PC-3 (cell line): ENCODE data around the gene ATXN7L1. TPM values are rescaled to one million over a fixed set of nuclear protein-coding genes. Genes with fewer than 3 reads are reported as not detected.
"Not testable (repeated sequence)": the region's sequence is repeated elsewhere in the genome, so short reads cannot be mapped to it uniquely, and the experiment has no call there.

Experiments
- ATAC-seq: fragments of 200-7000 bp; cut with Tn5 transposase; 2 replicates; pipeline ENCODE4 v1.9.1; 2020; ENCODE audit warnings: mild to moderate bottlenecking, moderate library complexity
- BruUV-seq: library from RNA; stranded (reverse); fragments of 400-500 nt; replicated peaks from 2 replicates; lab custom pipeline; 2021; lab: Mats Ljungman, UMichigan
- CTCF ChIA-PET: fragments of 300-600 bp; sonication (Branson Sonifier 250); formaldehyde crosslinking; loops from one replicate; lab custom pipeline; 2022; ENCODE audit warnings: antibody characterized with exemption; lab: Charles Lee
- POLR2A ChIA-PET: fragments of 300-600 bp; sonication (Branson Sonifier 250); formaldehyde crosslinking; loops from one replicate; lab custom pipeline; 2022; ENCODE audit warnings: antibody characterized with exemption; ENCODE audit not compliant: unreplicated experiment; lab: Charles Lee
- DNase-seq: peaks from one replicate; pipeline ENCODE4 v3.0.0-alpha.2; 2015
- H2AFZ ChIP-seq: fragments of 300-600 bp; sonication (generic); 2 replicates; pipeline ENCODE4 v1.6.0; 2016; ENCODE audit warnings: antibody characterized with exemption, low read length
- H3F3A ChIP-seq: fragments of 300-600 bp; sonication (generic); one replicate; pipeline ENCODE4 v1.6.0; 2017; ENCODE audit warnings: antibody characterized with exemption, low read length, control low read depth, mild to moderate bottlenecking; ENCODE audit not compliant: unreplicated experiment
- H3K27ac ChIP-seq: fragments of 300-600 bp; sonication (generic); 2 replicates; pipeline ENCODE4 v1.5.1; 2016; ENCODE audit warnings: mild to moderate bottlenecking, low read length
- H3K27me3 ChIP-seq: fragments of 300-600 bp; sonication (generic); 2 replicates; pipeline ENCODE4 v1.6.1; 2016; ENCODE audit warnings: low read length, mixed read lengths
- H3K36me3 ChIP-seq: fragments of 300-600 bp; sonication (generic); 2 replicates; pipeline ENCODE4 v1.6.1; 2016; ENCODE audit warnings: low read depth, mixed run types, low read length, mixed read lengths
- H3K4me1 ChIP-seq: fragments of 300-600 bp; sonication (generic); 2 replicates; pipeline ENCODE4 v1.5.1; 2016; ENCODE audit warnings: low read length; ENCODE audit not compliant: insufficient read depth
- H3K4me2 ChIP-seq: fragments of 300-600 bp; sonication (generic); 2 replicates; pipeline ENCODE4 v1.6.0; 2016; ENCODE audit warnings: low read length
- H3K4me3 ChIP-seq: fragments of 300-600 bp; sonication (generic); 2 replicates; pipeline ENCODE4 v1.5.1; 2016; ENCODE audit warnings: mild to moderate bottlenecking, low read length, mixed read lengths
- H3K79me2 ChIP-seq: fragments of 300-600 bp; sonication (generic); 2 replicates; pipeline ENCODE4 v1.6.1; 2017; ENCODE audit warnings: low read length, mixed read lengths
- H3K9ac ChIP-seq: fragments of 300-600 bp; sonication (generic); 2 replicates; pipeline ENCODE4 v1.6.0; 2016; ENCODE audit warnings: mild to moderate bottlenecking, low read length
- H3K9me2 ChIP-seq: fragments of 300-600 bp; sonication (generic); replicated peaks from 2 replicates; pipeline ENCODE4 v1.6.1; 2016; ENCODE audit warnings: mixed run types, low read length, mixed read lengths
- H3K9me3 ChIP-seq: fragments of 300-600 bp; sonication (generic); 2 replicates; pipeline ENCODE4 v1.6.1; 2016; ENCODE audit warnings: low read length, mixed read lengths
- H4K20me1 ChIP-seq: fragments of 300-600 bp; sonication (generic); 2 replicates; pipeline ENCODE4 v1.6.1; 2016; ENCODE audit warnings: low read length, mixed read lengths
- EZH2 ChIP-seq: fragments of 300-600 bp; sonication (generic); IDR thresholded peaks from one replicate; pipeline ENCODE4 v1.6.1; 2017; ENCODE audit warnings: antibody characterized with exemption, mild to moderate bottlenecking, low read length; ENCODE audit not compliant: unreplicated experiment
- EZH2phosphoT487 ChIP-seq: fragments of 300-600 bp; sonication (generic); IDR thresholded peaks from 2 replicates; pipeline ENCODE4 v1.6.1; 2018; ENCODE audit warnings: mild to moderate bottlenecking, antibody characterized with exemption, low read length, borderline replicate concordance
- intact Hi-C: fragments of 100-400 bp; cut with micrococcal nuclease; formaldehyde crosslinking; loops from 2 replicates; pipeline ENCODE4 v1.9.0; 2023
- total RNA-seq: library from RNA; depleted of rRNA; stranded (reverse); fragments of >200 nt; gene quantifications from 2 replicates; pipeline ENCODE4 v1.2.3, GENCODE V29; 2014
- TF ChIP-seq, protein P1 (sequence below): fragments of 300-600 bp; sonication (generic); conservative IDR thresholded peaks from 2 replicates; pipeline ENCODE4 v1.5.1; 2017; ENCODE audit warnings: antibody characterized with exemption, low read depth, mild to moderate bottlenecking, low read length

ATXN7L1 gene
- total RNA-seq, 1 experiment from 2014 or later, result 16.0 TPM

DNA sequence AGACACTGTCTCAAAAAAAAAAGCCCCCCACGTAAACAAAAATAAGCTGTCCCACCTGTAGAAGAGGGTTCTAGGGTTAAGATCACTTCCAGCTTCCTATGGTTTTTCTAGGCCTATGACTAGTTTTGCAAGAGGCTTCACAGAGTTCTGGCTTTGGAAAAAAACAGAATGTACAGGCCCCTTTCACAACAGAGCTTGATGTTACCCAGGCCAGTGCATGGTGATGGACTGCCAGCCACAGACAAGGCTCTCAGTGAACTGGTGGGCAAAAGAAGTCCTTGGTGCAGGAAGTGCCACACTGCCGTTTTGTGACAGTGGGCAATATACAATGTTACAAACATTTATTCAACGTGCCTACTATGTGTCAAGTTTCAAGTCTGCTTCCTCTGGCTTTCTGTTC lies 276.8 kb downstream of the ATXN7L1 start:
- H3K9ac ChIP-seq, result no peak overlapping the region
- no peaks in the 10 kb centered on the region for H3K9me3 ChIP-seq
- H2AFZ ChIP-seq, result no peak overlapping the region
- H3K36me3 ChIP-seq, result no peaks in the 10 kb centered on the region
- no peaks in the 10 kb centered on the region for H3F3A ChIP-seq
- intact Hi-C loops, result loop anchor here (2.0 kb wide), 1 partner anchor 51 kb away; no protein-coding TSS in a partner anchor
- CTCF ChIA-PET, result interaction anchor here (0.7 kb wide), 1 partner anchor 42 kb away, joined by 3 read pairs; no protein-coding TSS in a partner anchor
- peaks cover 5% of the 10 kb centered on the region; the same call in 1 of the 2 replicates for H3K4me1 ChIP-seq
- ATAC-seq, result no peak
- TF ChIP-seq EZH2phosphoT487 (no peak), EZH2 (no peak)
- TF ChIP-seq, protein P1, sequence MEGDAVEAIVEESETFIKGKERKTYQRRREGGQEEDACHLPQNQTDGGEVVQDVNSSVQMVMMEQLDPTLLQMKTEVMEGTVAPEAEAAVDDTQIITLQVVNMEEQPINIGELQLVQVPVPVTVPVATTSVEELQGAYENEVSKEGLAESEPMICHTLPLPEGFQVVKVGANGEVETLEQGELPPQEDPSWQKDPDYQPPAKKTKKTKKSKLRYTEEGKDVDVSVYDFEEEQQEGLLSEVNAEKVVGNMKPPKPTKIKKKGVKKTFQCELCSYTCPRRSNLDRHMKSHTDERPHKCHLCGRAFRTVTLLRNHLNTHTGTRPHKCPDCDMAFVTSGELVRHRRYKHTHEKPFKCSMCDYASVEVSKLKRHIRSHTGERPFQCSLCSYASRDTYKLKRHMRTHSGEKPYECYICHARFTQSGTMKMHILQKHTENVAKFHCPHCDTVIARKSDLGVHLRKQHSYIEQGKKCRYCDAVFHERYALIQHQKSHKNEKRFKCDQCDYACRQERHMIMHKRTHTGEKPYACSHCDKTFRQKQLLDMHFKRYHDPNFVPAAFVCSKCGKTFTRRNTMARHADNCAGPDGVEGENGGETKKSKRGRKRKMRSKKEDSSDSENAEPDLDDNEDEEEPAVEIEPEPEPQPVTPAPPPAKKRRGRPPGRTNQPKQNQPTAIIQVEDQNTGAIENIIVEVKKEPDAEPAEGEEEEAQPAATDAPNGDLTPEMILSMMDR, result no peak
- H3K9me2 ChIP-seq, result no peaks in the 10 kb centered on the region
- H3K4me2 ChIP-seq, result no peak overlapping the region
- H3K79me2 ChIP-seq, result no peaks in the 10 kb centered on the region
- no peak overlapping the region for H3K4me3 ChIP-seq
- no peaks in the 10 kb centered on the region for H4K20me1 ChIP-seq
- no peak overlapping the region for H3K27ac ChIP-seq
- no peaks in the 10 kb centered on the region for H3K27me3 ChIP-seq
- no peak for DNase-seq
- no TSS peak for BruUV-seq
- POLR2A ChIA-PET, result no interaction called here

DNA sequence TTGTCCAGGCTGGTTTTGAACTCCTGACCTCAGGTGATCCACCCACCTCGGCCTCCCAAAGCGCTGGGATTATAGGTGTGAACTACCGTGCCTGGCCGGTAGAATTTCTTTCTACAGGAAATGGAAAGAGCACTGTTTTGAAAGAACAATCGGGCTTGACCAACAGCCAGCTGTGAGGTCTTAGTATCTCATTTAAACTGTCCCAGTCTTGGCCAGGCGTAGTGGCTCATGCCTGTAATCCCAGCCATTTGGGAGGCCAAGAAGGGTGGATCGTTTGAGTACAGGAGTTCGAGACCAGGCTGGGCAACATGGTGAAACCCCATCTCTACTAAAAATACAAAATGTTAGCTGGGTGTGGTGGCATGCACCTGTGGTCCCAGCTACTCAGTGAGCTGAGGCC lies 277.3 kb downstream of the ATXN7L1 start:
- H3K9ac ChIP-seq, DNase-seq, H4K20me1 ChIP-seq, H3K4me2 ChIP-seq, H3K4me3 ChIP-seq, H3K9me3 ChIP-seq, H3K4me1 ChIP-seq, H3K9me2 ChIP-seq, H3F3A ChIP-seq, ATAC-seq, H2AFZ ChIP-seq, H3K79me2 ChIP-seq, BruUV-seq, H3K36me3 ChIP-seq, H3K27me3 ChIP-seq, POLR2A ChIA-PET, H3K27ac ChIP-seq: not testable (repeated sequence)
- intact Hi-C loops, result loop anchor here (2.0 kb wide), 1 partner anchor 52 kb away; no protein-coding TSS in a partner anchor
- CTCF ChIA-PET, result interaction anchor here (0.7 kb wide), 1 partner anchor 43 kb away, joined by 3 read pairs; no protein-coding TSS in a partner anchor

DNA sequence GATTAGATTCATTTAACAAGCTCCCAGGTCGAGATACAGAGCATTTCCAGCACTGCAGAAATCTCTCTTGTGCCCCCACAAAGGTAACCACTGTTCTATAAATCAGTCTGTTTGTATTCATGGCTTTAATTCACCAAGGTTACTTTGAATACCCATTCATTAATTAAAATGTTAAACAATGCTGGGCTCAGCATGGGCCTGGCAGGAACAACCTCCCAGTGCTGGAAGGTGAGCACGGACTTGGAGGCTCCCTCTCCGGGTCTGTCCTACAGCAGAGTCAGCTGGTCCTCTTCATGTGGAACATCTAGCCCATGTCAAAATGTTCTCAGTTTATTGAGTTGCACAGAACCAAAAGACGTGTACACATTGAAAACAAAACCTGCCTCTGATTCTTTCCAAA lies 279.5 kb downstream of the ATXN7L1 start:
- no peak for DNase-seq
- ChIA-PET CTCF (no interaction called here), POLR2A (no interaction called here)

More for the DNA sequence above, 279.5 kb downstream of the ATXN7L1 start:
- BruUV-seq, result no TSS peak
- H4K20me1 ChIP-seq, result no peaks in the 10 kb centered on the region
- no peak overlapping the region for H3K9ac ChIP-seq
- TF ChIP-seq EZH2 (no peak), EZH2phosphoT487 (no peak)
- TF ChIP-seq, protein P1, result no peak
- H3K9me3 ChIP-seq, result no peaks in the 10 kb centered on the region
- H3K4me2 ChIP-seq, result no peak overlapping the region
- H3K36me3 ChIP-seq, result no peaks in the 10 kb centered on the region
- H3K79me2 ChIP-seq, result no peaks in the 10 kb centered on the region
- intact Hi-C loops, result no loop called here
- no peak overlapping the region for H3K27ac ChIP-seq
- H3F3A ChIP-seq, result no peaks in the 10 kb centered on the region
- H3K27me3 ChIP-seq, result no peaks in the 10 kb centered on the region
- no peak overlapping the region for H3K4me3 ChIP-seq
- peaks cover 5% of the 10 kb centered on the region; the same call in 1 of the 2 replicates for H3K4me1 ChIP-seq
- ATAC-seq, result no peak
- no peaks in the 10 kb centered on the region for H3K9me2 ChIP-seq
- no peak overlapping the region for H2AFZ ChIP-seq
